B cell (primary cell): ENCODE measurements around the gene MCHR2. TPM values are rescaled to one million over a fixed set of nuclear protein-coding genes. Genes with fewer than 3 reads are reported as not detected.

Source experiments
- ATAC-seq: fragments of 200-7000 bp; cut with Tn5 transposase; one replicate; pipeline ENCODE4 v1.10.0; 2021; ENCODE audit warnings: low read depth, mild to moderate bottlenecking, moderate number of reproducible peaks, moderate library complexity
- CTCF ChIA-PET: fragments of 350-600 bp; sonication (Branson Sonifier 250); formaldehyde crosslinking; loops from one replicate; lab custom pipeline; 2021; ENCODE audit warnings: antibody characterized with exemption, inconsistent platforms; lab: Charles Lee
- POLR2A ChIA-PET: fragments of 350-600 bp; sonication (Branson Sonifier 250); formaldehyde crosslinking; loops from one replicate; lab custom pipeline; 2021; ENCODE audit warnings: antibody characterized with exemption; lab: Charles Lee
- DNase-seq: peaks from one replicate; pipeline ENCODE4 v3.0.0; 2013
- H2AFZ ChIP-seq: 2 replicates; pipeline ENCODE4 v1.6.1; 2012; ENCODE audit warnings: mild to moderate bottlenecking, low read depth, low read length; ENCODE audit not compliant: insufficient read depth, poor library complexity, severe bottlenecking
- H3K27ac ChIP-seq, 2 donors: 1 replicate in 1 of 2; 2 replicates in 1 of 2; pipeline ENCODE4 v1.5.1; 2012 to 2013; ENCODE audit warnings: low read length in 2 of 2, mild to moderate bottlenecking in 2 of 2, moderate library complexity in 1 of 2
- H3K27me3 ChIP-seq, 4 experiments: fragments of 200-600 bp in 1 of 4; sonication (generic) in 1 of 4; replicated peaks in 1 of 4; 1 replicate in 2 of 4; 2 replicates in 2 of 4; pipeline versions ENCODE4 v1.6.1 to v1.7.0; 2013 to 2016; ENCODE audit warnings: low read length in 3 of 4, mild to moderate bottlenecking in 2 of 4, mixed read lengths in 1 of 4, moderate library complexity in 1 of 4; ENCODE audit not compliant: insufficient read depth in 4 of 4, control insufficient read depth in 3 of 4; ENCODE audit errors: control extremely low read depth in 1 of 4
- H3K36me3 ChIP-seq, 2 experiments: replicated peaks in 1 of 2; 1 replicate in 1 of 2; 2 replicates in 1 of 2; pipeline versions ENCODE4 v1.6.1 to v1.7.1; 2013; ENCODE audit warnings: low read length in 1 of 2; ENCODE audit not compliant: insufficient read depth in 2 of 2, control insufficient read depth in 1 of 2; ENCODE audit errors: control extremely low read depth in 1 of 2, extremely low read depth in 1 of 2
- H3K4me1 ChIP-seq, 2 donors: fragments of 200-600 bp in 1 of 2; sonication (generic) in 1 of 2; 1 replicate in 1 of 2; 2 replicates in 1 of 2; pipeline versions ENCODE4 v1.5.1 to v1.6.1; 2013 to 2017; ENCODE audit warnings: low read length in 2 of 2; ENCODE audit not compliant: control insufficient read depth in 2 of 2, insufficient read depth in 2 of 2
- H3K4me2 ChIP-seq: replicated peaks from 2 replicates; pipeline ENCODE3; 2012; ENCODE audit warnings: mild to moderate bottlenecking, low read depth, low read length; ENCODE audit not compliant: poor library complexity, severe bottlenecking
- H3K4me3 ChIP-seq, 5 experiments: fragments of 200-600 bp in 1 of 5; sonication (generic) in 1 of 5; 1 replicate in 3 of 5; 2 replicates in 2 of 5; pipeline versions ENCODE4 v1.5.1 to v1.7.0; 2011 to 2016; ENCODE audit warnings: low read length in 4 of 5, mild to moderate bottlenecking in 4 of 5, low read depth in 2 of 5, control low read depth in 1 of 5, moderate library complexity in 1 of 5; ENCODE audit not compliant: insufficient read depth in 1 of 5; ENCODE audit errors: control extremely low read depth in 1 of 5, extremely low read depth in 1 of 5
- H3K79me2 ChIP-seq: fragments of 200-600 bp; sonication (generic); one replicate; pipeline ENCODE4 v1.6.0; 2016; ENCODE audit warnings: low read length; ENCODE audit not compliant: control insufficient read depth, insufficient read depth
- H3K9ac ChIP-seq: fragments of 200-600 bp; sonication (generic); 2 replicates; pipeline ENCODE4 v1.6.1; 2017; ENCODE audit warnings: mild to moderate bottlenecking, low read length, moderate library complexity
- H3K9me3 ChIP-seq, 3 donors: one replicate each; pipeline versions ENCODE4 v1.6.1 to v1.7.1; 2013; ENCODE audit warnings: low read length in 2 of 3; ENCODE audit not compliant: control insufficient read depth in 2 of 3, insufficient read depth in 1 of 3; ENCODE audit errors: control extremely low read depth in 1 of 3
- H4K20me1 ChIP-seq: 2 replicates; pipeline ENCODE4 v1.6.0; 2012; ENCODE audit warnings: mild to moderate bottlenecking, low read length; ENCODE audit not compliant: insufficient read depth, control insufficient read depth, poor library complexity, severe bottlenecking
- H3K27ac Mint-ChIP-seq: one replicate; pipeline ENCODE4 v1.8.0; 2021; ENCODE audit warnings: mixed read lengths
- H3K27me3 Mint-ChIP-seq: one replicate; pipeline ENCODE4 v1.8.0; 2021; ENCODE audit warnings: mixed read lengths
- H3K4me1 Mint-ChIP-seq: one replicate; pipeline ENCODE4 v1.8.0; 2021; ENCODE audit warnings: mixed read lengths
- H3K4me3 Mint-ChIP-seq: one replicate; pipeline ENCODE4 v1.8.0; 2021; ENCODE audit warnings: mixed read lengths
- H3K9me3 Mint-ChIP-seq: one replicate; pipeline ENCODE4 v1.8.0; 2022; ENCODE audit warnings: mixed read lengths; ENCODE audit not compliant: insufficient read depth
- EZH2 ChIP-seq: IDR thresholded peaks from 2 replicates; pipeline ENCODE4 v1.6.1; 2012; ENCODE audit warnings: borderline replicate concordance, low read depth, mild to moderate bottlenecking, moderate library complexity, low read length; ENCODE audit not compliant: insufficient read depth, poor library complexity, severe bottlenecking
- WGBS: methylation state at CpG from one replicate; pipeline ENCODE4 v1.1.5; 2013; ENCODE audit warnings: missing lambda C conversion rate; ENCODE audit not compliant: insufficient coverage; 5-methylcytosine and 5-hydroxymethylcytosine counted together
- intact Hi-C: fragments of 100-400 bp; cut with micrococcal nuclease; formaldehyde crosslinking; loops from one replicate; pipeline ENCODE4 v1.10.0; 2022
- polyA plus RNA-seq: library from polyadenylated mRNA; depleted of rRNA; stranded (reverse); fragments of >200 nt; gene quantifications from 2 replicates; pipeline ENCODE4 v1.2.3, GENCODE V29; 2012
- total RNA-seq, 2 donors: library from RNA; stranded (reverse); fragments of 120-200 nt in 1 of 2; gene quantifications; 1 replicate in 1 of 2; 2 replicates in 1 of 2; pipeline versions ENCODE4 v1.2.3 to v1.2.4, GENCODE V29; 2013 to 2022
- TF ChIP-seq, protein P1 (sequence below): fragments of 200-600 bp; IDR thresholded peaks from one replicate; pipeline ENCODE4 v1.8.0; 2022; ENCODE audit warnings: antibody characterized with exemption, mild to moderate bottlenecking

Gene MCHR2
- total and polyA plus RNA-seq, 2 donors (not counting 1 experiment from before 2014, with no cell fraction given) = not detected

DNA sequence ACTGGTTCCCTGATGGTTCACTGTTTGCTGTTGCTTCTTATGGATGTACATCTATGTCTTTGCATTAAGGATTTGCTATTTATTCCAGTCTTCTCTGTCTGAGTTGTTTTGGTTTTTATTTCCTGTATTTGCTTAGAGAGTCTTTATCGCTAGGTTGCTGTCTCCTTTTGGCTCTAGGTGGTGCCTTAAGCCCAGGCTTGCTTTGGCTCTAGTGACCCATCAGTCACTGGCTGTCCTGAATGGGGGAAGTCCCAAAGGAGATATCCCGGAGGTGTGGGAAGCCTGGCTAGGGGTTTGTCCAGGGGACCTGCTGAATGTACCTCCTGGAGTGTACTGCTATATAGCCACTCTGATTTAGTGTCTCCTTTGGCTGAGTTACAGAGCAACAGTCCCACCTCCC lies 53.4 kb downstream of the MCHR2 start:
- Histone ChIP-seq H3K4me2 (no peak overlapping the region), H3K4me3 (no peak overlapping the region), H3K27ac (no peak overlapping the region), H3K9me3 (no peaks in the 10 kb centered on the region), H2AFZ (no peak overlapping the region), H3K27me3 (peaks cover 0 to 3% (median 0%) of the 10 kb centered on the region in 4 experiments), H3K9ac (no peak overlapping the region), H3K79me2 (no peaks in the 10 kb centered on the region), H4K20me1 (no peaks in the 10 kb centered on the region), H3K4me1 (no peaks in the 10 kb centered on the region), H3K36me3 (no peaks in the 10 kb centered on the region)
- 100% methylated on average over 1 of the region's 2 CpGs for WGBS
- Mint-ChIP-seq H3K4me3 (no peak overlapping the region), H3K27ac (no peak overlapping the region), H3K4me1 (no peaks in the 10 kb centered on the region), H3K9me3 (peaks cover 4% of the 10 kb centered on the region), H3K27me3 (peaks cover 5% of the 10 kb centered on the region)
- DNase-seq (no peak), ATAC-seq (no peak)
- ChIA-PET CTCF (no interaction called here), POLR2A (no interaction called here)
- intact Hi-C loops = no loop called here
- TF ChIP-seq, protein P1, sequence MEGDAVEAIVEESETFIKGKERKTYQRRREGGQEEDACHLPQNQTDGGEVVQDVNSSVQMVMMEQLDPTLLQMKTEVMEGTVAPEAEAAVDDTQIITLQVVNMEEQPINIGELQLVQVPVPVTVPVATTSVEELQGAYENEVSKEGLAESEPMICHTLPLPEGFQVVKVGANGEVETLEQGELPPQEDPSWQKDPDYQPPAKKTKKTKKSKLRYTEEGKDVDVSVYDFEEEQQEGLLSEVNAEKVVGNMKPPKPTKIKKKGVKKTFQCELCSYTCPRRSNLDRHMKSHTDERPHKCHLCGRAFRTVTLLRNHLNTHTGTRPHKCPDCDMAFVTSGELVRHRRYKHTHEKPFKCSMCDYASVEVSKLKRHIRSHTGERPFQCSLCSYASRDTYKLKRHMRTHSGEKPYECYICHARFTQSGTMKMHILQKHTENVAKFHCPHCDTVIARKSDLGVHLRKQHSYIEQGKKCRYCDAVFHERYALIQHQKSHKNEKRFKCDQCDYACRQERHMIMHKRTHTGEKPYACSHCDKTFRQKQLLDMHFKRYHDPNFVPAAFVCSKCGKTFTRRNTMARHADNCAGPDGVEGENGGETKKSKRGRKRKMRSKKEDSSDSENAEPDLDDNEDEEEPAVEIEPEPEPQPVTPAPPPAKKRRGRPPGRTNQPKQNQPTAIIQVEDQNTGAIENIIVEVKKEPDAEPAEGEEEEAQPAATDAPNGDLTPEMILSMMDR = no peak
- no peak for TF ChIP-seq EZH2

DNA sequence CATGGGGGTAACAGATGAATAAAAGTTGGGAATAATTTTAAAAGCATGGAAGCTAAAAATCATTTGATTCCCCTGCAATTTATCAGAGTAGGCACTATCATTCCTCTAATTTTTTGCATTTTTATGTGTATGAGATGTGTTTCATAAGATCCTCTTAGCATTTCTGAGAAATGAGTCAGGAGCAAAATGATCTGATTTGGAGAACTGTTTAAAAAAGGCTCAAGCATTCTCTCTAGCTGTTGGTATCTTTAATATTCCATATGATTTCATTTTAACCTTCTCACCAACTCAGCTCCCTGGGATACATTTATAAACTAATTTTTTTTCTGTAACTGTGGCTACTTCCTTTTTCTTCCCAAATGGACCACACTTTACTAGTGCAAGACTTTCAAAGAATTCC lies 60.9 kb downstream of the MCHR2 start:
- Mint-ChIP-seq H3K27ac (no peak overlapping the region), H3K4me1 (no peaks in the 10 kb centered on the region), H3K4me3 (no peak overlapping the region), H3K27me3 (no peaks in the 10 kb centered on the region), H3K9me3 (no peaks in the 10 kb centered on the region)
- intact Hi-C loops = no loop called here
- ChIA-PET CTCF (no interaction called here), POLR2A (no interaction called here)
- Histone ChIP-seq H3K4me2 (no peak overlapping the region), H3K4me3 (no peak overlapping the region), H2AFZ (no peak overlapping the region), H3K9me3 (peaks cover 0 to 4% (median 0%) of the 10 kb centered on the region in 3 donors), H3K36me3 (no peaks in the 10 kb centered on the region), H4K20me1 (no peaks in the 10 kb centered on the region), H3K9ac (no peak overlapping the region), H3K4me1 (no peaks in the 10 kb centered on the region), H3K79me2 (no peaks in the 10 kb centered on the region), H3K27me3 (no peaks in the 10 kb centered on the region), H3K27ac (no peak overlapping the region)
- DNase-seq (no peak), ATAC-seq (no peak)
- TF ChIP-seq, protein P1 = no peak
- no peak for TF ChIP-seq EZH2
